A673 (cell line): ENCODE data around the gene DOCK1. TPM values are rescaled to one million over a fixed set of nuclear protein-coding genes. Genes with fewer than 3 reads are reported as not detected.

ENCODE experiments used
- BruUV-seq: library from RNA; stranded (reverse); fragments of 400-500 nt; replicated peaks from 2 replicates; lab custom pipeline; 2021; lab: Mats Ljungman, UMichigan
- CTCF ChIA-PET: fragments of 300-600 bp; sonication (Branson Sonifier 250); formaldehyde crosslinking; loops from one replicate; lab custom pipeline; 2022; ENCODE audit warnings: antibody characterized with exemption; lab: Charles Lee
- POLR2A ChIA-PET: fragments of 300-600 bp; sonication (Branson Sonifier 250); formaldehyde crosslinking; loops from one replicate; lab custom pipeline; 2022; ENCODE audit warnings: antibody characterized with exemption; ENCODE audit not compliant: low non-redundant PET; lab: Charles Lee
- DNase-seq: peaks from one replicate; pipeline ENCODE4 v3.0.0-alpha.2; 2015; ENCODE audit warnings: low spot score
- H3K27ac ChIP-seq: fragments of 200-600 bp; sonication (generic); 2 replicates; pipeline ENCODE4 v1.5.1; 2016; ENCODE audit warnings: mixed run types, low read depth, mild to moderate bottlenecking, mixed read lengths, antibody characterized with exemption, low read length; ENCODE audit not compliant: poor library complexity, severe bottlenecking
- H3K27me3 ChIP-seq: fragments of 200-600 bp; sonication (generic); replicated peaks from 2 replicates; pipeline ENCODE4 v1.6.1; 2017; ENCODE audit warnings: mixed run types, low read depth, mild to moderate bottlenecking, mixed read lengths, antibody characterized with exemption, low read length; ENCODE audit not compliant: insufficient read depth, poor library complexity
- H3K36me3 ChIP-seq: fragments of 200-600 bp; sonication (generic); 2 replicates; pipeline ENCODE4 v1.6.1; 2016; ENCODE audit warnings: mixed run types, mild to moderate bottlenecking, mixed read lengths, antibody characterized with exemption, low read length; ENCODE audit not compliant: insufficient read depth, poor library complexity, severe bottlenecking
- H3K4me1 ChIP-seq: fragments of 200-600 bp; sonication (generic); 2 replicates; pipeline ENCODE4 v1.6.1; 2017; ENCODE audit warnings: mixed run types, mild to moderate bottlenecking, mixed read lengths, antibody characterized with exemption, low read length; ENCODE audit not compliant: insufficient read depth, poor library complexity, severe bottlenecking
- H3K4me3 ChIP-seq: fragments of 200-600 bp; sonication (generic); 2 replicates; pipeline ENCODE4 v1.5.1; 2016; ENCODE audit warnings: low read depth, mixed run types, mild to moderate bottlenecking, mixed read lengths, low read length; ENCODE audit not compliant: poor library complexity, severe bottlenecking
- H3K9me3 ChIP-seq: fragments of 200-600 bp; sonication (generic); 2 replicates; pipeline ENCODE4 v1.6.1; 2016; ENCODE audit warnings: mixed run types, low read depth, mild to moderate bottlenecking, mixed read lengths, antibody characterized with exemption, low read length; ENCODE audit not compliant: poor library complexity, severe bottlenecking
- CTCF ChIP-seq: fragments of 300-800, 200-600 bp; sonication (generic); conservative IDR thresholded peaks from 2 replicates; pipeline ENCODE4 v1.5.1; 2017; ENCODE audit warnings: low read depth, mild to moderate bottlenecking, antibody characterized with exemption, low read length, moderate library complexity, mixed read lengths
- EZH2 ChIP-seq: fragments of 200-600 bp; sonication (generic); IDR thresholded peaks from 2 replicates; pipeline ENCODE4 v1.6.1; 2017; ENCODE audit warnings: borderline replicate concordance, low read depth, mild to moderate bottlenecking, mixed read lengths, antibody characterized with exemption, low read length; ENCODE audit not compliant: poor library complexity, severe bottlenecking
- intact Hi-C: fragments of 100-400 bp; cut with micrococcal nuclease; formaldehyde crosslinking; loops from one replicate; pipeline ENCODE4 v1.10.0; 2022; ENCODE audit not compliant: unreplicated experiment
- total RNA-seq: library from RNA; stranded (reverse); gene quantifications from 2 replicates; pipeline ENCODE4 v1.2.3, GENCODE V29; 2021

The DOCK1 gene
- total RNA-seq, 1 experiment from 2014 or later = 30.7 TPM

GRCh38 chr10:127046975-127047877 is 142.0 kb downstream of the DOCK1 start:
- no peak for TF ChIP-seq CTCF
- no peak for TF ChIP-seq EZH2
- Histone ChIP-seq H3K9me3 (no peaks in the 10 kb centered on the region), H3K36me3 (peaks cover 4% of the 10 kb centered on the region), H3K27ac (no peak overlapping the region), H3K4me3 (no peak overlapping the region), H3K27me3 (no peaks in the 10 kb centered on the region), H3K4me1 (peaks cover 4% of the 10 kb centered on the region)
- CTCF ChIA-PET = no interaction called here
- POLR2A ChIA-PET = no interaction called here
- no TSS peak for BruUV-seq
- DNase-seq = no peak
- intact Hi-C loops = no loop called here

- ChIA-PET POLR2A (no interaction called here), CTCF (no interaction called here)
- H3K36me3 ChIP-seq = peaks cover 4% of the 10 kb centered on the region
- no TSS peak for BruUV-seq
- no peaks in the 10 kb centered on the region for H3K9me3 ChIP-seq
- H3K4me3 ChIP-seq = no peak overlapping the region
- no peak for DNase-seq
- intact Hi-C loops = no loop called here
- H3K27ac ChIP-seq = no peak overlapping the region
- no peaks in the 10 kb centered on the region for H3K27me3 ChIP-seq
- no peak for TF ChIP-seq EZH2
- TF ChIP-seq CTCF = no peak
- peaks cover 4% of the 10 kb centered on the region for H3K4me1 ChIP-seq
Observed at GRCh38 chr10:127047878-127048238, 142.6 kb downstream of the DOCK1 start.

GRCh38 chr10:127048630-127049029 is 143.4 kb downstream of the DOCK1 start:
- no peak overlapping the region for H3K27ac ChIP-seq
- H3K27me3 ChIP-seq = no peaks in the 10 kb centered on the region
- peaks cover 2% of the 10 kb centered on the region for H3K4me1 ChIP-seq
- CTCF ChIA-PET = no interaction called here
- peaks cover under 1% of the 10 kb centered on the region for H3K36me3 ChIP-seq
- intact Hi-C loops = no loop called here
- no peaks in the 10 kb centered on the region for H3K9me3 ChIP-seq
- no TSS peak for BruUV-seq
- H3K4me3 ChIP-seq = no peak overlapping the region
- no peak for TF ChIP-seq CTCF
- TF ChIP-seq EZH2 = no peak
- no peak for DNase-seq
- POLR2A ChIA-PET = no interaction called here
